Right lobe of liver (tissue), 6 donors: ENCODE measurements around the gene NCLN. TPM values are rescaled to one million over a fixed set of nuclear protein-coding genes. Genes with fewer than 3 reads are reported as not detected.
A peak's percentile ranks its signal among the peaks of the same experiment; 100 is the strongest.
"Not testable (repeated sequence)": the region's sequence is repeated elsewhere in the genome, so short reads cannot be mapped to it uniquely, and the experiment has no call there.

Experiments
- ATAC-seq, 4 donors: fragments of 200-7000 bp; cut with Tn5 transposase; one replicate each; pipeline ENCODE4 v1.9.1; 2020; ENCODE audit warnings: mild to moderate bottlenecking in 4 of 4, moderate library complexity in 4 of 4
- DNase-seq, 3 donors: peaks; one replicate each; pipeline ENCODE4 v3.0.0-alpha.2; 2020
- H3K27ac ChIP-seq, 3 donors: fragments of 200-600 bp; one replicate each; pipeline ENCODE4 v1.8.0; 2022
- H3K27me3 ChIP-seq, 2 donors: fragments of 200-600 bp; one replicate each; pipeline ENCODE4 v1.8.0; 2022
- H3K36me3 ChIP-seq, 4 donors: fragments of 200-600 bp; sonication (generic) in 1 of 4; one replicate each; pipeline versions ENCODE4 v1.5.1 to v1.8.0; 2017 to 2022; ENCODE audit warnings: control low read depth in 1 of 4
- H3K4me1 ChIP-seq, 4 donors: fragments of 200-600 bp; sonication (generic) in 1 of 4; one replicate each; pipeline versions ENCODE4 v1.5.1 to v1.8.0; 2017 to 2022; ENCODE audit warnings: control low read depth in 1 of 4
- H3K4me3 ChIP-seq, 3 donors: fragments of 200-600 bp; one replicate each; pipeline ENCODE4 v1.8.0; 2022
- H3K9me3 ChIP-seq, 4 donors: fragments of 200-600 bp; sonication (generic) in 1 of 4; one replicate each; pipeline versions ENCODE4 v1.5.1 to v1.8.0; 2017 to 2022; ENCODE audit warnings: control low read depth in 1 of 4
- CTCF ChIP-seq, 4 donors: fragments of 200-600 bp in 3 of 4; fragments of 450-650 bp in 1 of 4; IDR thresholded peaks; one replicate each; pipeline versions ENCODE4 v1.5.1 to v1.8.0; 2016 to 2022; ENCODE audit warnings: antibody characterized with exemption in 4 of 4, mild to moderate bottlenecking in 2 of 4
- POLR2A ChIP-seq: fragments of 450-650 bp; IDR thresholded peaks from one replicate; pipeline ENCODE4 v1.6.1; 2017; ENCODE audit warnings: antibody characterized with exemption, mild to moderate bottlenecking
- WGBS: methylation state at CpG from one replicate; pipeline ENCODE4 v1.1.6; 2018; ENCODE audit warnings: low coverage, low lambda C conversion rate; ENCODE audit not compliant: insufficient coverage; ENCODE audit errors: missing lambda C conversion rate; 5-methylcytosine and 5-hydroxymethylcytosine counted together
- intact Hi-C, 2 donors: fragments of 100-400 bp; cut with DNase I; formaldehyde crosslinking; loops; one replicate each; pipeline versions ENCODE4 v1.11.2 to v1.14.1; 2022
- total RNA-seq, 6 experiments: library from RNA; depleted of rRNA in 2 of 6; stranded (reverse); fragments of >200 nt in 2 of 6; fragmentation: NEBNext Ultra II Directional in 3 of 6; extraction: Animal tissue kit (Norgen Biotek cat#: 25700) in 3 of 6; gene quantifications; one replicate each; pipeline versions ENCODE4 v1.1.0 to v1.2.4, GENCODE V29; 2016 to 2023
- donor health status: DM: no; HTN: yes; CAD: no.
- donor health status: DM: no; HTN: no; CAD: no.
- donor health status: DM: no; HTN: no; CAD: no.
- donor health status: DM: no; HTN: yes; CAD: no.
- donor health status: DM: no; HTN: yes; CAD: no.

Gene NCLN
- total RNA-seq, 6 experiments from 2014 or later, result 32.0 to 59.9 (median 40.4) TPM

GRCh38 chr19:3231288-3231687 is 45.6 kb downstream of the NCLN start:
- H3K9me3 ChIP-seq, result no peaks in the 10 kb centered on the region
- intact Hi-C loops, result no loop called here
- no peaks in the 10 kb centered on the region for H3K27me3 ChIP-seq
- H3K4me1 ChIP-seq, result no peaks in the 10 kb centered on the region
- DNase-seq (no peak), ATAC-seq (no peak)
- no peak overlapping the region for H3K27ac ChIP-seq
- H3K36me3 ChIP-seq, result no peaks in the 10 kb centered on the region
- no peak overlapping the region for H3K4me3 ChIP-seq
- TF ChIP-seq CTCF (IDR thresholded peaks at IDR 0.05), result no peak
- no peak for TF ChIP-seq POLR2A
- 45% methylated on average over 1 of the region's 1 CpG for WGBS

- H3K27ac ChIP-seq, result no peak overlapping the region
- no peaks in the 10 kb centered on the region for H3K36me3 ChIP-seq
- 57% methylated on average over 4 of the region's 4 CpGs for WGBS
- H3K9me3 ChIP-seq, result no peaks in the 10 kb centered on the region
- no peaks in the 10 kb centered on the region for H3K27me3 ChIP-seq
- ATAC-seq, result no peak
- no peak overlapping the region for H3K4me3 ChIP-seq
- TF ChIP-seq POLR2A, result no peak
- TF ChIP-seq CTCF (IDR thresholded peaks at IDR 0.05), result no peak
- no peak for DNase-seq
- intact Hi-C loops, result no loop called here
- no peaks in the 10 kb centered on the region for H3K4me1 ChIP-seq
These were observed 47.4 kb downstream of the NCLN start for GRCh38 chr19:3233116-3233515.

GRCh38 chr19:3233831-3234230 is 48.1 kb downstream of the NCLN start:
- DNase-seq (no peak), ATAC-seq (no peak)
- Histone ChIP-seq H3K4me1 (no peaks in the 10 kb centered on the region), H3K27me3 (no peaks in the 10 kb centered on the region), H3K9me3 (no peaks in the 10 kb centered on the region), H3K4me3 (no peak overlapping the region), H3K36me3 (no peaks in the 10 kb centered on the region), H3K27ac (no peak overlapping the region)
- 33% methylated on average over 1 of the region's 4 CpGs for WGBS
- intact Hi-C loops, result no loop called here
- TF ChIP-seq CTCF (IDR thresholded peaks at IDR 0.05), result no peak
- TF ChIP-seq POLR2A, result no peak

- no peak for DNase-seq
- no peak overlapping the region for H3K27ac ChIP-seq
- peak in 1 of 4 donors; percentile 29 for ATAC-seq
- no peaks in the 10 kb centered on the region for H3K4me1 ChIP-seq
- WGBS, result 37% methylated on average over 8 of the region's 9 CpGs
- no peaks in the 10 kb centered on the region for H3K9me3 ChIP-seq
- intact Hi-C loops, result no loop called here
- TF ChIP-seq POLR2A (no peak), CTCF (IDR thresholded peaks at IDR 0.05) (no peak)
- no peak overlapping the region for H3K4me3 ChIP-seq
- no peaks in the 10 kb centered on the region for H3K36me3 ChIP-seq
- no peaks in the 10 kb centered on the region for H3K27me3 ChIP-seq
These were observed 49.1 kb downstream of the NCLN start for GRCh38 chr19:3234800-3235199.

GRCh38 chr19:3235604-3236003 is 49.9 kb downstream of the NCLN start:
- 51% methylated on average over 2 of the region's 2 CpGs for WGBS
- H3K27ac ChIP-seq, H3K4me1 ChIP-seq, H3K4me3 ChIP-seq, ATAC-seq, DNase-seq, intact Hi-C loops, H3K9me3 ChIP-seq, H3K27me3 ChIP-seq, H3K36me3 ChIP-seq: not testable (repeated sequence)
